ENCODE results near the gene FNDC5. TPM values are rescaled to one million over a fixed set of nuclear protein-coding genes. Genes with fewer than 3 reads are reported as not detected.

The FNDC5 gene
- total and polyA plus RNA-seq, 9 of the 15 experiments (the other 6 are each of a cell fraction or from before 2014, with no cell fraction given), result 0.06 to 2.1 (median 0.22) TPM

GRCh38 chr1:32876341-32877210, 5.9 kb upstream of the FNDC5 start (continued):
- TF ChIP-seq ZNF592 (IDR thresholded peaks at IDR 0.05) (no peak), BRF2 (IDR thresholded peaks at IDR 0.05; ENCODE audit: borderline replicate concordance, insufficient read depth, insufficient read length) (no peak), HES1 (IDR thresholded peaks at IDR 0.05; ENCODE audit: low read depth) (no peak), GABPB1 (CRISPR knock-in tag; IDR thresholded peaks at IDR 0.05) (peak; percentile 17; the same call in 1 of the 2 replicates), GTF2B (IDR thresholded peaks at IDR 0.05; ENCODE audit: extremely low read depth, insufficient read length) (no peak), TAF9B (IDR thresholded peaks at IDR 0.05; ENCODE audit: partially characterized antibody) (no peak), CLOCK (CRISPR knock-in tag; IDR thresholded peaks at IDR 0.05; ENCODE audit: borderline replicate concordance) (no peak), RBFOX2 (IDR thresholded peaks at IDR 0.05; ENCODE audit: low read depth, low read length) (0 out of 2 replicates have a peak, but pooled peaks have one; percentile 34), MAX (CRISPR knock-in tag; IDR thresholded peaks at IDR 0.05) (peak; percentile 71; the same call in 1 of the 2 replicates), LCOR (CRISPR knock-in tag; IDR thresholded peaks at IDR 0.05) (no peak), E2F8 (IDR thresholded peaks at IDR 0.05; ENCODE audit: low read depth, partially characterized antibody) (no peak), MEF2D (tag; conservative IDR thresholded peaks at IDR 0.05; ENCODE audit: low read depth) (no peak)

Data from K562 (cell line).